ENCODE results near the gene FAM120B. TPM values are rescaled to one million over a fixed set of nuclear protein-coding genes. Genes with fewer than 3 reads are reported as not detected.

Gene FAM120B
- polyA plus RNA-seq, 1 donor from 2014 or later, result 17.9 TPM

GRCh38 chr6:170421921-170422320, 115.4 kb downstream of the FAM120B start (continued):
- no peak for TF ChIP-seq RAD21 (conservative IDR thresholded peaks at IDR 0.05)

GRCh38 chr6:170423030-170423429, 116.5 kb downstream of the FAM120B start:
- H2AFZ ChIP-seq (ENCODE audit: low read depth, low read length), result no peak overlapping the region
- H3K9me3 ChIP-seq (ENCODE audit: low read length), result no peaks in the 10 kb centered on the region
- H3K9ac ChIP-seq (ENCODE audit: low read length), result no peak overlapping the region
- H3K36me3 ChIP-seq (ENCODE audit: insufficient read depth, low read length), result no peaks in the 10 kb centered on the region
- H4K20me1 ChIP-seq (ENCODE audit: insufficient read depth), result no peaks in the 10 kb centered on the region
- TF ChIP-seq EZH2 (IDR thresholded peaks at IDR 0.05; ENCODE audit: borderline replicate concordance, insufficient read depth, low read length, poor library complexity, severe bottlenecking) (no peak), REST (IDR thresholded peaks at IDR 0.05; ENCODE audit: borderline replicate concordance) (no peak), POLR2AphosphoS5 (IDR thresholded peaks at IDR 0.05) (no peak), TAF1 (IDR thresholded peaks at IDR 0.05; ENCODE audit: low read depth) (no peak), SMC3 (conservative IDR thresholded peaks at IDR 0.05; ENCODE audit: poor library complexity) (no peak), CTCF (IDR thresholded peaks at IDR 0.05; ENCODE audit: poor library complexity, severe bottlenecking) (no peak), EP300 (conservative IDR thresholded peaks at IDR 0.05; ENCODE audit: poor library complexity, severe bottlenecking) (no peak), MXI1 (conservative IDR thresholded peaks at IDR 0.05; ENCODE audit: poor library complexity, severe bottlenecking) (no peak), RAD21 (conservative IDR thresholded peaks at IDR 0.05) (no peak)
- no peak overlapping the region for H3K27ac ChIP-seq (ENCODE audit: low read length)
- no peaks in the 10 kb centered on the region for H3K27me3 ChIP-seq (ENCODE audit: insufficient read depth, low read depth, low read length)
- no peaks in the 10 kb centered on the region for H3F3A ChIP-seq (ENCODE audit: insufficient read depth, low read length, poor library complexity, severe bottlenecking)
- H3K4me2 ChIP-seq (ENCODE audit: low read length), result no peak overlapping the region
- H3K4me3 ChIP-seq (ENCODE audit: low read length), result no peak overlapping the region
- no peaks in the 10 kb centered on the region for H3K9me2 ChIP-seq (ENCODE audit: insufficient read depth, low read length)
- H3K79me2 ChIP-seq (replicated peaks; ENCODE audit: insufficient read depth, low read length), result no peaks in the 10 kb centered on the region

GRCh38 chr6:170423814-170424603, 117.5 kb downstream of the FAM120B start:
- TF ChIP-seq EZH2 (IDR thresholded peaks at IDR 0.05; ENCODE audit: borderline replicate concordance, insufficient read depth, low read length, poor library complexity, severe bottlenecking) (no peak), RAD21 (conservative IDR thresholded peaks at IDR 0.05) (no peak), TAF1 (IDR thresholded peaks at IDR 0.05; ENCODE audit: low read depth) (no peak), CTCF (IDR thresholded peaks at IDR 0.05; ENCODE audit: poor library complexity, severe bottlenecking) (no peak)
- H3F3A ChIP-seq (ENCODE audit: insufficient read depth, low read length, poor library complexity, severe bottlenecking), result no peaks in the 10 kb centered on the region
- H3K9me3 ChIP-seq (ENCODE audit: low read length), result no peaks in the 10 kb centered on the region
- H3K79me2 ChIP-seq (replicated peaks; ENCODE audit: insufficient read depth, low read length), result no peaks in the 10 kb centered on the region
- no peaks in the 10 kb centered on the region for H3K9me2 ChIP-seq (ENCODE audit: insufficient read depth, low read length)
- no peak overlapping the region for H2AFZ ChIP-seq (ENCODE audit: low read depth, low read length)
- H3K9ac ChIP-seq (ENCODE audit: low read length), result no peak overlapping the region
- H3K27me3 ChIP-seq (ENCODE audit: insufficient read depth, low read depth, low read length), result no peaks in the 10 kb centered on the region
- no peaks in the 10 kb centered on the region for H4K20me1 ChIP-seq (ENCODE audit: insufficient read depth)
- H3K4me3 ChIP-seq (ENCODE audit: low read length), result no peak overlapping the region
- no peak overlapping the region for H3K4me2 ChIP-seq (ENCODE audit: low read length)
- H3K27ac ChIP-seq (ENCODE audit: low read length), result no peak overlapping the region
- H3K36me3 ChIP-seq (ENCODE audit: insufficient read depth, low read length), result no peaks in the 10 kb centered on the region
